Stimulated activated CD4-positive, alpha-beta T cell treated with anti-CD3 and anti-CD28 coated beads, Interleukin-12 subunit alpha, Interleukin-12 subunit beta, amount 100 ng/mL, for 48 hours (primary cell): ENCODE measurements around the gene GUCA1C.

ENCODE experiments used
- DNase-seq, 3 donors: peaks; one replicate each; pipeline ENCODE4 v3.0.0-alpha.2; 2020; ENCODE audit warnings: low read depth in 2 of 3, low spot score in 1 of 3

GUCA1C gene

DNA sequence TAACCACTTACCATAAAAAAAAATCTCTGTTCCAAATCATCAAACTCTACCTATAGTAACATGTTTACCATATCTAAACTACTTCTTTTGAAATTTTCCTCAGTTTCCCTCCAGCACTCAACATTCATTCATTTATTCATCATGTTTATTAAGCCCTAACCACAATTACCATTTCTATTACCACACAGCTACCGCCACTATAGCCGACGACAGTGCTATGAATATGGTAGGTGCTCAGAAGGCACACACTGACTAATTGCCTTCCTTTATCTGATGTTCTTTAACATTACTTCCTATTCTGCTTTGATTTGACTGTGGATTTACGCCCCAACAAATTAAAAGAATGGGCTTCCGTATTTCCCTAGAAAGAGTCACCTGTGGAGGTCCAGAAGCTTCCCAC lies 43.9 kb downstream of the GUCA1C start:
- no peak for DNase-seq

GRCh38 chr3:108907194-108907593 lies 46.5 kb downstream of the GUCA1C start:
- DNase-seq: no peak

- no peak for DNase-seq
Measured at GRCh38 chr3:108899530-108899929, 54.1 kb downstream of the GUCA1C start.

GRCh38 chr3:108897883-108898282 lies 55.8 kb downstream of the GUCA1C start:
- no peak for DNase-seq

GRCh38 chr3:108894981-108895380 lies 58.7 kb downstream of the GUCA1C start:
- no peak for DNase-seq

- DNase-seq: no peak
Measured at GRCh38 chr3:108891833-108892232, 61.8 kb downstream of the GUCA1C start.

GRCh38 chr3:108887777-108888176 lies 65.9 kb downstream of the GUCA1C start:
- DNase-seq: no peak

DNA sequence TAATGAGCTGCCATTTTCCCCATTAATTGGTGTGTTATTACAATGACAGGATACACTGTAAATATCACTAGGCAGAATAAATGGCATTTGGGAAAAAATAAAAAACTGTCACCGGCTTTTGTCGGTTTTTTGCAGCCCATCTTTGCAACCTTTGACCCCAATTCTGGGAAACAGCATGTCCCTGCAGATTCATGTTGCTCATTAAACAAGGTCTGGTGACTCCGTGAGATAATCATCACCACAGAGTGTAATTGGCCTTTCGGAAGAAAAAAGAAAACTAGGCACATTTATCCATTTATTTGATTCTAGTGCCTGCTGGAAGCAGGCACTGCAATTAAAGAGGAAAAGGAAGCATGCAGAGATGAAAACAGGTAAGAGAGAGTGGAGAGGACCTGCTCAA lies 66.6 kb downstream of the GUCA1C start:
- no peak for DNase-seq

DNA sequence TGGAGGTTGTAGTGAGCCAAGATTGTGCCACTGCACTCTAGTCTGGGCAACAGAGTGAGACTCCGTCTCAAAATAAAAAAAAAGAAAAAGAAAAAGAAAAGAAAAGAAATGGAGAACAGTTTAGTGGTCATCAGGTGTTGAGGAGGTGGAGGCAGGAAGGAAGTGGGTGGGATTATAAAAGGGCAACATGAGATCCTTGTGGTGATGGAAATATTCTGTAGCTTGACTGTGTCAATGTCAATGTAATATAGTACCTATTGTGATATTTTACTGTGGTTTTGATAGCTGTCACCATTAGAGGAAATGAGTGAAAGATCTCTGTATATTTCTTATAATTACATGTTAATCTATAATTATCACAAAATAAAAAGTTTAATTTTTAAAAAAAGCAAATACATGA lies 70.3 kb downstream of the GUCA1C start:
- DNase-seq: no peak

DNA sequence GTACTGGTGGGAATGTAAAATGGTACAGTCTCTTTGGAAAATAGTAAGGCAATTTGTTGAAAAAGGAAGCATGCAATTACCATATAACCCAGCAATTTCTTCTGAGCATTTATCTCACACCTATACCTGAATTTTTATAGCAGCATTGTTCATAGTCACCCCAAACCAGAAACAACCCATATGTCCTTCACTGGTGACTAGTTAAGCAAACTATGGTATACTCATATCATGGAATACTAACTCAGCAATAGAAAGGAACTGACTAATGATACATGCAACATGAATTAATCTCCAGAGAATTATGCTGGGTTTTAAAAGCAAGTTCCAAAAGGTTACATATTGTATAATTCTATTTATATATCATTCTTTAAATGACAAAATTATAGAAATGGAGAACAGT lies 70.9 kb downstream of the GUCA1C start:
- no peak for DNase-seq

DNA sequence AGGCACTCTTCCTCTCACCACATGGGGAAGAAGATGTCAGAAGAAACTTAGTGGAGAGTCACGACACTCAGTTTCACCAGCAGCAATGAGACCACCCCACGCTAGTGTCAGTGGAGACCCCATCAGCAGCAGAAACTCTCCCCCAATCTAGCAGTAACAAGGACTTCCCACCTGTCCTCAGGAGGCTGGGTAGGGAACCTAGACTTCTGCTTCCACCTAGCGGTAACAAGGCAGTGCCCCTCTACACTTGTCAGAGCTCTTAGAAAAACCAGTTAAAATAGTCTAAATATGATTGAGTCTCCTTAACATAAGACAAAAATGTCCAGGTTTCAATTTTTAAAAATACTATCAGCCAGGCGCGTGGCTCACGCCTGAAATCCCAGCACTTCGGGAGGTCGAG lies 73.8 kb downstream of the GUCA1C start:
- no peak for DNase-seq

DNA sequence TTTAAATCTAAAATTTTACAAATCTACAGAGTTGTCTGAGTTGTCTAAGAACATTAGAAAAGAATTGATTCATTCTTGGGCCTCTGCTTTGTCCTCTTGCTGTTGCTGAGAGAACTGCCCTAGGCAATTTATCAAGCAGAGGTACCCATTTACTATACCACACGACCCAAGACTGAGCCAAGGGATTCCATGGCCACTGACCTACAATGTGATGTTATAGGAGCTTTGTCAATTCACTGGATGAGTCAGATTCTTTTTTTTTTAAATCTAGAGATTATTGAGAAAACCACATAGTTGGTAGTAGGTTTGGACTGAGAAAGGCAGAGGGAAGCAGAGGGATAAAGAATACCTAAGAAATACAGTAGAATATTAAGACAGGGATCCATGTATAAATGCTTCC lies 75.8 kb downstream of the GUCA1C start:
- no peak for DNase-seq

- DNase-seq: no peak
Measured at GRCh38 chr3:108863799-108864135, 89.9 kb downstream of the GUCA1C start.

- DNase-seq: peak in 2 of 3 donors; percentile 8 to 30
Measured at GRCh38 chr3:108862865-108863798, 90.5 kb downstream of the GUCA1C start.

GRCh38 chr3:108861401-108861800 lies 92.3 kb downstream of the GUCA1C start:
- no peak for DNase-seq
